ENCODE results near the gene MEN1.
A peak's percentile ranks its signal among the peaks of the same experiment; 100 is the strongest.
"Not testable (repeated sequence)": the region's sequence is repeated elsewhere in the genome, so short reads cannot be mapped to it uniquely, and the experiment has no call there.

The MEN1 gene

GRCh38 chr11:64846998-64847666 lies 36.8 kb upstream of the MEN1 start:
- DNase-seq, result peak in 54 of 56 donors; percentile 15 to 94 (median 77)

- DNase-seq, result not testable (repeated sequence)
These were observed 35.4 kb upstream of the MEN1 start for GRCh38 chr11:64845776-64846129.

GRCh38 chr11:64845129-64845775 lies 34.9 kb upstream of the MEN1 start:
- DNase-seq, result no peak

GRCh38 chr11:64844330-64845128 lies 34.2 kb upstream of the MEN1 start, which contains the start of gene CDC42BPG:
Gene CDC42BPG, minus strand, starts transcription at chr11:64844653. Its CDS starts 84 bp downstream, at chr11:64844569.
- DNase-seq, result peak in 7 of 56 donors; percentile 10 to 54 (median 27)

- no peak for DNase-seq
These were observed 33.5 kb upstream of the MEN1 start for GRCh38 chr11:64843686-64844329.

- no peak for DNase-seq
These were observed 32.7 kb upstream of the MEN1 start for GRCh38 chr11:64842851-64843685.

- no peak for DNase-seq
These were observed 32.0 kb upstream of the MEN1 start for GRCh38 chr11:64842366-64842759.

GRCh38 chr11:64841592-64842365 lies 31.4 kb upstream of the MEN1 start:
- DNase-seq, result no peak

- no peak for DNase-seq
These were observed 29.8 kb upstream of the MEN1 start for GRCh38 chr11:64839887-64840782.

GRCh38 chr11:64839335-64839734 lies 29.0 kb upstream of the MEN1 start:
- no peak for DNase-seq

GRCh38 chr11:64838600-64839334 lies 28.4 kb upstream of the MEN1 start:
- DNase-seq, result no peak

- DNase-seq, result no peak
These were observed 27.6 kb upstream of the MEN1 start for GRCh38 chr11:64837887-64838351.

GRCh38 chr11:64836448-64837072 lies 26.2 kb upstream of the MEN1 start:
- DNase-seq, result no peak

- no peak for DNase-seq
These were observed 25.5 kb upstream of the MEN1 start for GRCh38 chr11:64835616-64836447.

- DNase-seq, result no peak
These were observed 24.6 kb upstream of the MEN1 start for GRCh38 chr11:64834723-64835615.
